GM21529 (cell line): ENCODE results near the gene GOLGA8S.
"Not testable (repeated sequence)": the region's sequence is repeated elsewhere in the genome, so short reads cannot be mapped to it uniquely, and the experiment has no call there.

ENCODE experiments used
- ATAC-seq: cut with Tn5 transposase; IDR thresholded peaks from one replicate; pipeline ENCODE4 v1.9.1; 2021; ENCODE audit not compliant: unreplicated experiment

Gene GOLGA8S, protein sequence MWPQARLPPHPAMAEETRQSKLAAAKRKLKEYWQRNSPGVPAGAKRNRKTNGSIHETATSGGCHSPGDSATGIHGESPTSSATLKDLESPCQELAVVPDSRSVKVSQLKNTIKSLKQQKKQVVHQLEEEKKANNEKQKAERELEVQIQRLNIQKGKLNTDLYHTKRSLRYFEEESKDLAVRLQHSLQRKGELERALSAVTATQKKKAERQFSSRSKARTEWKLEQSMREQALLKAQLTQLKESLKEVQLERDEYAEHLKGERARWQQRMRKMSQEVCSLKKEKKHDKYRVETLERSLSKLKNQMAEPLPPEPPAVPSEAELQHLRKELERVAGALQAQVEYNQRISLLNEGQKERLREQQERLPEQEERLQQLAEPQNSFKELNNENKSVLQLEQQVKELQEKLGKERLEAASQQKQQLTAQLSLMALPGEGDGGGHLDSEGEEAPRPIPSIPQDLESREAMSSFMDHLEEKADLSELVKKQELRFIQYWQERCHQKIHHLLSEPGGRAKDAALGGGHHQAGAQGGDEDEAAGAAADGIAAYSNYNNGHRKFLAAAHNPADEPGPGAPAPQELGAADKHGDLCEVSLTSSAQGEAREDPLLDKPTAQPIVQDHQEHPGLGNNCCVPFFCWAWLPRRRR

DNA sequence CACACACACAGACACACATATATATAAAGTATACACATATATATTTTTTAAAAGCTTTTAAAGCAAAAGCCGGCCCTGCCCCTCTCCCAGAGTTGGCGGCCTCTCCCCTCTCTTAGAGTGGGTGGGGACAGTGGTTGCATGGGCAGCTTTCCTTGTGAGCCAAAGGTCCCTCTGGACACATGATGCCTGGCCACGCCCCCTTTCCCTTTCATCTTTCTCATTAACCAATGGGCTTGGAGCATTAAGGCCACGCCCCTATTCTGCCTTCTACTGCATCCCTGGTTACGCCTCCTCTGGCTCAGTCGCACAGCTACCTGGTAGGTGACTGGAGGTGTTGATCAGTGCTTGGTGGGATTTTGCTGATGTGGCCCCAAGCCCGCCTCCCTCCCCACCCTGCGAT is at the start of gene GOLGA8S:
GOLGA8S (plus strand) TSS at position 301 of the 400 bp plus-strand sequence; CDS start at position 363, 62 bp downstream.
- ATAC-seq, result not testable (repeated sequence)

DNA sequence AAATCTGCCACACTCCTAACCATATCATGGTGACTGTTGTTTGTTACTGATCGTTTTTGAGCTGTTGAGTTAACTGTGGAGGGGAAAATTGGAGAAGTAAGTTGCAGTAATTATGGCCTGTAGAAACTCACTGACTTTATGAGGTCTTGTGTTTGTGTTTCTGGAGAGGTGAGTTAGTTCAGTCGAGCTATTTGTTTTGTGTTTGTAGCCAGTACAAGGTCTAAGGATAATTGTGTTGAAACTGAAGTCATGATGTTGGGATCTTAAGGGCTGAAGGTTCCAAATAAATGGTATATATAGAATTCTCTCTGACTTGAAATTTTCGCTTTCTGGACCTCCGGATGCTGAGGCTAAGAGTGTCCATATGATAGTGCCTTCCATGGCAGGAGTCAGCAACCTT is 49.7 kb upstream of the GOLGA8S start:
- not testable (repeated sequence) for ATAC-seq

DNA sequence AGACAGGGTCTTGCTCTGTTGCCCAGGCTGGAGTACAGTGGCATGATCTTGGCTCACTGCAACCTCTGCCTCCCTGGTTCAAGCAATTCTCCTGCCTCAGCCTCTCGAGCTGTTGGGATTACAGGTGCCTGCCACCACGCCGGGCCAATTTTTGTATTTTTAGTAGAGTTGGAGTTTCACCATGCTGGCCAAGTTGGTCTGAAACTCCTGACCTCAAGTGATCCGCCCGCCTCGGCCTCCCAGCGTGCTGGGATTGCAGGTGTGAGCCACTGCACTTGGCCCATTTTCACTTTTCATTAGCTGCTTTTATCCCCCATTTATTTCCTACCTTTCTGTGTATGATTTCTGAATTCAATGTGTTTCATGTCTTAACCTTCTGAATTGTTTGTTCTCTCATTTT is 48.6 kb upstream of the GOLGA8S start:
- not testable (repeated sequence) for ATAC-seq

DNA sequence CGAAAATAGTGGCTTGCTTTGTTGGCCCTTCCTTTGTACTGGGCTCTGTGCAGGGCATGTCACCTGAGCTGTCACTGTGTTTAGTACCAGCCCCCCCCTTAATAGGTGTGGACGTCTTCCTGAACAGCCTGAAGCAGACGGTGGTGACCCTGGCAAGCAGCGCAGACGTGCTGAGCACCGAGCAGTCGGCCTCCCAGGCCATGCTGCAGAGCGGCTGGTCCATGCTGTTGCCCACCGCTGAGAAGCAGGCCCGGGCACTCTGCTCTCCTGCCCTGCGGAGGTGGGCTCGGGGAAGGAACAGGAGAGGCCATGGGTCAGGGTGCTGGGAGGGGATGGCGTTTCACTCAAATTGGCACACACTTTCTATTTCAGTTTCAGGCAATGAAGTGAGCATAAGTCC is 43.3 kb upstream of the GOLGA8S start:
- ATAC-seq, result not testable (repeated sequence)

DNA sequence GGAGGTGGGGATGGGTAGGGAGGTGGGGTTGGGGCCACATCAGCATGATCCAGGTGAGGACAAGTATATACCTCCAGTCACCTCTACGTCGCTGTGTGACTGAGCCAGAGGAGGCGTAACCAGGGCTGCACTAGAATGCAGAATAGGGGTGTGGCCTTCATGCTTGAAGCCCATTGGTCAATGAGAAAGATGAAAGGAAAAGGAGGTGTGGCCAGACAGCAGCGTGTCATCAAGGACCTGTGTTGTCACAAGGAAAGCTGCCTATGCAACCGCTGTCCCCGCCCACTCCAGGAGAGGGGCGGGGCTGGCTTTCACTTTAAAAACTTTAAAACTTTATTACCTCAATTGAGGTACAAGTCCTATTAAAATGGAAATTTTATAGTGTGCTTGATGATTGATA is 20.5 kb upstream of the GOLGA8S start, which contains the start of gene GOLGA6L26:
GOLGA6L26 (minus strand) TSS at position 101 of the 400 bp plus-strand sequence; CDS start at position 40, 61 bp downstream.
- not testable (repeated sequence) for ATAC-seq

DNA sequence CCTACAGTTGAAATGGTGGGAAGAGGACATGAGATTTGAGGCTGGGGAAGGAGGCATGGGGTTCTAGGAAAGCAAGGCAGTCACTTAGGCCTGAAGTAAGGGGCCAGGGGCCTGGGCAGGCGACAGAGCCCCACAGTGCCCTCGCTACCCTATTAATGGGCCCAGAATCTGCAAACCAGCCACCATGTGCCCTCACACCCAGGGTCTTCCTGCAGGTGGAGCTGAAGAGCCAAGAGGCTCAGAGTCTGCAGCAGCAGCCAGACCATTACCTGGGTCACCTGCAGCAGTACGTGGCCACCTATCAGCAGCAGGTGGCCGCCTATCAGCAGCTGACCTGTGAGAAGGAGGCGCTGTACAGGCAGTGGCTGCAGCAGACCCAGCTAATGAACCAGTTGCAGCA is 8.1 kb downstream of the GOLGA8S start:
- not testable (repeated sequence) for ATAC-seq

DNA sequence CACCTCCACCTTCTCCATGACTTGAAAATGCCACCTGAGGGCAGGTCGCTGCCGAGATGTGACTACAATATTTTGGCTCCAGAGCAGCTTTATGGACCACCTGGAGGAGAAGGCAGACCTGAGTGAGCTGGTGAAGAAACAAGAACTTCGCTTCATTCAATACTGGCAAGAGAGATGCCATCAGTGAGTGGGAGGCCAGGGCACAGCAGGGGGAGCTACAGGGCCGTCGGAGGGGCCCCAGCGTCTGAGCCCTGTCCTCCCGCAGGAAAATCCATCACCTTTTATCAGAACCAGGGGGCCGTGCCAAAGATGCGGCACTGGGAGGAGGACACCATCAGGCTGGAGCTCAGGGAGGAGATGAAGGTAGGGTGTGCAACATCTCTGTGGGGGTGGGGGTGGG is 9.7 kb downstream of the GOLGA8S start:
- ATAC-seq, result not testable (repeated sequence)

DNA sequence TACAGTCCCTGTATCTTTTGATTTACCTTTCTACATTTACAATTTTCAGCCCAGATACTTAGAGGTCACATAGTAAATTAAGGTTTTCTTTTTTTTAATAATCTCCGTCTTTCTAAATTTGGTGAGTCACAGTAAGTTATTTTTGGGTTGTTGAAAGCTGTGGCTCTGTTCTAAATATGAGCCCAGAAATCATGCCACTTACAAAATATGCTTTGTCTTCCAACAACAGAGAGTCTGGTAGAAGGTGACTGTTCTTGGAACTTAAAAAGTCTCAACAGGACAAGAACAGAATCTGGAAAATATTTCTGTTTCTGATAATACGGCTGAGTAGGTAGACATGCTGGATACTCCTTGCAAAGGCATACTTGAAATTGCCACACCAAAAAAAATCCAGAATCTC is 16.0 kb downstream of the GOLGA8S start:
- no peak for ATAC-seq

DNA sequence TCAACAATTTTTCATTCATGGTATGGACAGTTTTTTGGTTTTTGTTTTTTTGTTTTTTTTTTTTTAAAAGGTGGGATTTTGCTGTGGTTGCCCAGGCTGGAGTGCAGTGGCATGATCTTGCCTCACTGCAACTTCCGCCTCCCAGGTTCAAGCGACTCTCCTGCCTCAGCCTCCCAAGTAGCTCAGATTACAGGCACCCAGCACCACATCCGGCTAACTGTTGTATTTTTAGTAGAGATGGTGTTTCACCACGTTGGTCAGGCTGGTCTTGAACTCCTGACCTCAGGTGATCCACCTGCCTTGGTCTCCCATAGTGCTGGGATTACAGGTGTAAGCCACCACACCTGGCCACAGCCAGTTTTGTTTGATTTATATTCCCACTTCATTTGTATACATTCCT is 16.6 kb downstream of the GOLGA8S start:
- ATAC-seq, result not testable (repeated sequence)

DNA sequence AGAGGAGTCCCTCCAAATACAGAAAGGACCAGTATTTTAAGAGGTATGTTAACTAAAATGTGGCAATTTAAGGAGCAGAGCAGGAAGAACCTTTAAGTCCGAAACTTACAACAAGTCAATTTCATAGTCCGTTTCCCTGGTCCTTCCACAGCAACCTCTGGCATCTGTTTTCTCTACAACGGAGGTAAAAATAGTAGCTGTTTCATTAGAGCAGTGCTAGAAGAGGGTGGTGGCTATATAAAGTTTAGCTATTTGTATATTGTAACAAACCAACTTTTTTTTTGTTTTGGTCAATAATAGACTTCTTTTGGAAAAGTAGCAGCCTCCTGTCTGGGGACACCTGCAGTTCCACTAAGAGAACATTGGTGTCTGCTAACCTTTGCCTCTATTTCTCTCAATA is 17.3 kb downstream of the GOLGA8S start:
- not testable (repeated sequence) for ATAC-seq

DNA sequence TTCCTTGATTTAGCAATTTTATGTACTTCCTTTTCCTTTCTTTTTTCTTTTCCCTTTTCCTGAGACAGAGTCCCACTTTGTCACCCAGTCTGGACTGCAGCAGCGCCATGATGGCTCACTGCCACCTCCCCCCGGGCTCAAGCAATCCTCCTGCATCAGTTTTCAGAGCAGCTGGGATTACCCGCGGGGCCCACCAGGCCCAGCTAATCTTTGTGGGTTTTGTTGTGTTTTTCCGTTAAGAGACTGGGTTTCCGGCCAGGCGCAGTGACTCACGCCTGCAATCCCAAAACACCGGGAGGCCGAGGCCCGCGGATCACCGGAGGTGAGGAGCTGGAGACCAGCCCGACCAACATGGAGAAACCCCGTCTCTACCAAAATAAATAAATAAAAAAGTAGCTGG is 17.7 kb downstream of the GOLGA8S start:
- ATAC-seq, result no peak

DNA sequence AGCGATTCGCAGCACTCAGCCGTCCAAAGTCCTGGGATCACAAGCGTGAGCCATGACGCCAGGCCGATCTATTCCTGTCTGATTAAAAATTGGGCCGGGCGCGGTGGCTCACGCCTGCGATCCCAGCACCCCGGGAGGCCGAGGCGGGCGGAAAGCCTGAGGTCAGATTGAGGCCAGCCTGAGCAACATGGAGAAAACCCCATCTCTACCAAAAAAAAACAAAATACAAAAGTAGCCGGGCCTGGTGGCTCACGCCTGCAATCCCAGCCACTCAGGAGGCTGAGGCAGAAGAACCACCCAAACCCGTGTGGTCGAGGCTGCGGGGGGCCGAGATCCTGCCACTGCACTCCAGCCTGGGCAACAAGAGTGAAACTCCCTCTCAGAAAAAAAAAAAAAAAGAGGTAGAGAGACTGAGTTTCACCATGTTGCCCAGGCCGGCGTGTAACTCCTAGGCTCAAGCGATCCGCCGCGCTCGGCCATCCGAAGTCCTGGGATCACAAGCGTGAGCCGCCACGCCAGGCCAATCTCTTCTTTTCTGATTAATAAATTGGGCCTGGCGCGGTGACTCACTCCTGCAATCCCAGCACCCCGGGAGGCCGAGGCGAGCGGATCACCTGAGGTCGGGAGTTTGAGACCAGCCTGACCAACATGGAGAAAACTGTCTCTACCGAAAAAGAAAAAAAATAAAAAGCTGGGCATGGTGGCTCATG is 18.5 kb downstream of the GOLGA8S start:
- not testable (repeated sequence) for ATAC-seq

DNA sequence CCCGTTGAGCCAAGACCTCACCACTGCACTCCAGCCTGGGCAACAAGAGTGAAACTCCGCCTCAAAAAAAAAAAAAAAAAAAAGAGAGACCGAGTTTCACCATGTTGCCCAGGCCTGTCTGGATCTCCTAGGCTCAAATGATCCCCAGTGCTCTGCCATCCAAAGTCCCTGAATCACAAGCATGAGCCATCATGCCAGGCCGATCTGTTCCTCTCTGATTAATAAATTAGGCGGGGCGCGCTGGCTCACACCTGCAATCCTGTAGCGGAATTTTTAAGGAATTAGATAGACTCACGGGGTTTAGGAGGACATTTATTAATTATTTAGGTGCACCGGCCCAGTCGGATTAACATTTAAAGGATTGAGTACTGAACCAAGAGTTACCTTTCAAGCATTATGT is 19.7 kb downstream of the GOLGA8S start:
- not testable (repeated sequence) for ATAC-seq

DNA sequence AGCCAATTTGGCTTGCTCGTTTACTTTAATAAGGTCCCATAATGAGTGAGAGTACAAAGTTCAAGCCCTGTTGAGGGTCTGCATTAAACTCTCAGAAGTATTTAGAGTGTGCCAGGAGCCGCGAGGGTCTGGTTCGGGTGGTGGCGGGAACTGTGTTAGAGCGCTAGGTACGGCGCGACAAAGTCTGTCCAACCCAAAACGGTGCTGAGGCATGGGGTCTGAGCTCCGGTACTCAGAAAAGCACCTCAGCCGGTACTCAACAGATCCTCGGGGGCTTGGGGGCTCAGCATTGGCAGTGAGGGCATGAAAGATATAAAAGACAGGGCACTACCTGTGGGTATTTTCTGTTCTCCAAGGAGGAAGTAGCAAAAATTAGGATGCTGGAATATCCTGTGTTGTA is 24.4 kb downstream of the GOLGA8S start:
- not testable (repeated sequence) for ATAC-seq

DNA sequence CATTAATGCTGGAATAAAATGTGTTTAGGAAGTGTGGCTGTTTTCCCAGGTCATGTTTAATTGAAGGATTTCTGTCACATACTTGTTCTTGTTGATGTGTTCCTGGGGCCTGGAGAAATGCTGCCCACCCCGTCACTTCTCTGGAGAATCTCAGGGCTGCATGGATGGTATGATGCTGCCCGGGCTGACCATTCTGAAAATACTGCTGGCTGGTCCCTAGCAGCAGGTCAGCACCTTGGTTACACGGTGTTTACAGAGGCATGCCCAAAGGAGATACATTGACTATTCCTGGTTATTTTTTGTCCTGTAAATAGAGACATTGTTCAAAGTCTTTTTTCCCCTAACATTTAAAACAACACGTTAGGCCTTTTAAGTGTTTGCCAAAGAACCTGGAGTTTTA is 26.2 kb downstream of the GOLGA8S start:
- ATAC-seq, result not testable (repeated sequence)

DNA sequence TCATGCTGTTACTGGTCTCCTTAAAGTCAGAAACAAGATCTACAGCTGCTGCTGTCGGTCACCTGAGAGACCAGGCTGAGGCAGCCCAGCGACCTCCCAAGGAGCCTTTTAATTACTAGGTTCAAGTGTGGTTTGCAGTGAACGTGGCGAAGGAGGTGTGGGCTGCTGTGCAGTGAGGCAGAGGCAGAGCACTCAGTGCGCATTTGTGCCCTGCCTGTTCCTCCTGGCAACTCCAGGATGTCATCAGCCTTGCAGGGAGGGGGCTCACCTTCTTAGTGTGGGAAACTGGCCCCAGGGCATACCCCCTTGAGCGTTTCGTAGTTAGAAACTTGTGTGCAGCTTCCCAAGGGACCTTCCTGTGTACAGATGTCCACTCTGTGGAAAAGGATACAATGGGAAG is 26.6 kb downstream of the GOLGA8S start:
- ATAC-seq, result not testable (repeated sequence)

DNA sequence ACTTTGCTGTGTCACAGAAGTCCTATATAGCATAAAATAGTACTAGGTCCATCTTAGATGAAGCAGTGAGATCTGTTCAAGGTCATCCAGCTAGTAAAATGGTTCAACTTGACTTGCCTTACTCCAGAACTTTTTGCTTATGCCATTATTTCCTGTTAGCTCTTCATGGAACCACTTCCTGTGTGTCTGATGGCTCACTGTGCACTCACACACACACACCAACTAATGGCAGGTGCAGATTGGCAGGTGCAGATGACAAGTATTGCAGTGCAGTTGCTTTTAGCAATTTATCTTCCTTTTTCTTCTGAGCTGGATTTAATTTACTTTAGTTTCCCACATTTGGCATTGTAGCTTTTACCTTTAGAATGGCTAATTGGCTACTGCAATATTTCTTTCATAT is 29.8 kb downstream of the GOLGA8S start:
- no peak for ATAC-seq

DNA sequence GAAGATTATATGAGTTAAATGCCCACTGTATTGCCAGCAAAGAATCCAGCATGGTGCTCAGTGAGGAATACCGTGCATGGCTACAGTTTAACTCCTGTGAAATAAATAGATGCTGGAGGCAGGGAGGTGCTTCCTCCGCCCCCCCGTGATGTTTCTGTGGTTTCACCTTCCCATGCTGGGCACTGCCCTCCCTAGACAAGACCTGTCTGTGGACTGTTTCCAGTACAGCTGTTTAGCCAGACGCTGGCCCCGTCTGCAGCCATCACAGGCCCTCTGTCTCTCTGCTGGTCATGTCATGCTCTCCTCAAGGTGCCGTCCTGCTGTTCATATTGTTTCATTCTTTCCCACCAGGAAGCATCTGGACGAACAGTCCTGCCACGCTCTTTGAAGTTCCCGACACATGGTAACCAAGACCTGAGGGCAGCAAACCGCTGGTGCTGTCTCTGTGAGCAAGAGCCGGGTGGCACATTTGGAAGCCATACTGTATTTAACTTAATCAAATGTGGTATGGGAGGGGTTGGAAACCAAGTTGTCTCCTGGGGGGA is 31.4 kb downstream of the GOLGA8S start:
- no peak for ATAC-seq

DNA sequence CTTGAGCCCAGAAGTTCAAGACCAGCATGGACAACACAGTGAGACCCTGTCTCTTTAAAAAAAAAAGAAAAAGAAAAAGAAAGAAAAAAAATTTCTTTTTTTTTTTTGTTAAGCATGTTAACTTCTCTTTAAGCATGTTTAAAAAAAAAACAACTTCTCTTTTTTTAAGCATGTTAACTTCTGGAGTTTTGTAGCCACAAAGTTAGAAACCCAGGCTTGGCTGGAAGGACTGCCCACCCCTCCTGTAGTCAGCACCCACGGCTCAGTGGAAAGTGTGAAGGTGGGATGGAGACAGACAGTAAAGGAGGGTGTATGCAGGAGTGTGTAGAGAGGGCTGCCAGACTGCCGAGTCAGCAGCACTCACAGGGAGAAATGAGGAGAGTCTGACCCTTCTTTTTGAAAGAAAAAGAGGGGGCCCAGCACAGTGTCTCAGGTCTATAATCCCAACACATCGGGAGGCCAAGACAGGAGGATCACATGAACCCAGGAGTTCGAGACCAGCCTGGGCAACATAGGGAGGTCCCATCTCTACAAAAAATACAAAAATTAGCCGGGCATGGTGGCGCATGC is 33.2 kb downstream of the GOLGA8S start:
- ATAC-seq, result no peak

DNA sequence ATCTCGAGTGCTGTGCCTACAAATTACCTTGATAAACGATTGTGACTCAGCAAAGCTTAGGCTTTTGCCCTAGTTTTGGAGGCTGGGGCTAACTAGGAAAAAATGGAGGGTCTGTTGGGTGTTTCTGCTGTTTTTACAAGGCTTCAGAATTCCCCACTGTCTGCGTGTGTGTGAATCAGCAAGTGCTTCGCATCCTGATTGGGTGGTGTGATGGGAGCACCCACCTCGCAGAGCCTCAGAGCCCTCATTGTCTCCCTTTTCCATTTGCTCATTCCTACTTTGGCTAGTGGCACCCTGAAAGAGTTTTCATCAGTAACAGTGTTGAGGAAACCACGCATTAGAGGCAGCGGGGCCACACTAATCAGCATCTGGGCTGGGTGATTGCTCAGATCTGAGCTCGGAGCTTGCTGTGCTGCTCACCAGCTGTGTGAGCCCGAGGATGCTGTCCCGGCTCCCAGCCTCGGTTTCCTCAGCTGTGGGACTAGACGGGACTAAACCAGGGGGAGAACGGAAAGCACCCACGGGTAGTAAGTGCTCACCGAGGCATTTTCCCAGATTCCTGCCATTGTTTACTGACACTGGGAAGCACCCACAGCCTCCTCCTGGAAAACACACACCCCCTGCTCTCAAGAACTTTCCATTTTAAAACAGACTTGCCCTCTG is 40.6 kb downstream of the GOLGA8S start:
- no peak for ATAC-seq
